Common myeloid progenitor, CD34-positive (primary cell): ENCODE data around the gene ARHGAP44.
A peak's percentile ranks its signal among the peaks of the same experiment; 100 is the strongest.

Experiments used
- CTCF ChIA-PET: fragments of 350-600 bp; sonication (Branson Sonifier 250); formaldehyde crosslinking; loops from one replicate; lab custom pipeline; 2021; ENCODE audit warnings: antibody characterized with exemption; lab: Charles Lee
- POLR2A ChIA-PET: fragments of 350-600 bp; sonication (Branson Sonifier 250); formaldehyde crosslinking; loops from one replicate; lab custom pipeline; 2021; ENCODE audit warnings: antibody characterized with exemption; lab: Charles Lee
- DNase-seq, 3 donors: peaks; one replicate each; pipeline versions ENCODE4 v3.0.0 to v3.0.0-alpha.2; 2013
- H3K27ac ChIP-seq, 2 experiments: 1 replicate in 1 of 2; 2 replicates in 1 of 2; pipeline ENCODE4 v1.7.0; 2013; ENCODE audit warnings: inconsistent platforms in 2 of 2, low read length in 2 of 2, mild to moderate bottlenecking in 2 of 2, low read depth in 1 of 2, moderate library complexity in 1 of 2; ENCODE audit not compliant: severe bottlenecking in 2 of 2, insufficient read depth in 1 of 2, poor library complexity in 1 of 2
- H3K27me3 ChIP-seq, 5 experiments: replicated peaks in 2 of 5; 1 replicate in 3 of 5; 2 replicates in 2 of 5; pipeline versions ENCODE4 v1.6.1 to v1.7.0; 2013; ENCODE audit warnings: low read length in 4 of 5, mild to moderate bottlenecking in 2 of 5, moderate library complexity in 2 of 5, inconsistent platforms in 1 of 5; ENCODE audit not compliant: insufficient read depth in 5 of 5, control insufficient read depth in 4 of 5
- H3K36me3 ChIP-seq, 4 experiments: 1 replicate in 2 of 4; 2 replicates in 2 of 4; pipeline versions ENCODE4 v1.6.1 to v1.7.0; 2013; ENCODE audit warnings: low read length in 3 of 4, control low read depth in 1 of 4, mild to moderate bottlenecking in 1 of 4; ENCODE audit not compliant: control insufficient read depth in 4 of 4, insufficient read depth in 4 of 4
- H3K4me1 ChIP-seq, 4 experiments: 1 replicate in 3 of 4; 2 replicates in 1 of 4; pipeline versions ENCODE4 v1.6.1 to v1.7.1; 2013; ENCODE audit warnings: low read length in 3 of 4, mild to moderate bottlenecking in 3 of 4, control low read depth in 1 of 4, inconsistent platforms in 1 of 4, moderate library complexity in 1 of 4; ENCODE audit not compliant: control insufficient read depth in 4 of 4, insufficient read depth in 4 of 4; ENCODE audit errors: control extremely low read depth in 1 of 4
- H3K4me3 ChIP-seq, 7 experiments: 1 replicate in 4 of 7; 2 replicates in 3 of 7; pipeline versions ENCODE4 v1.5.1 to v1.7.0; 2013; ENCODE audit warnings: mild to moderate bottlenecking in 7 of 7, low read length in 6 of 7, moderate library complexity in 6 of 7, inconsistent platforms in 2 of 7, low read depth in 2 of 7, control low read depth in 1 of 7; ENCODE audit not compliant: insufficient read depth in 4 of 7, control insufficient read depth in 1 of 7; ENCODE audit errors: extremely low read depth in 1 of 7
- H3K9me3 ChIP-seq, 5 experiments: 1 replicate in 4 of 5; 2 replicates in 1 of 5; pipeline versions ENCODE4 v1.6.1 to v1.7.1; 2013; ENCODE audit warnings: low read length in 4 of 5, mild to moderate bottlenecking in 2 of 5, inconsistent platforms in 1 of 5, low read depth in 1 of 5, moderate library complexity in 1 of 5; ENCODE audit not compliant: control insufficient read depth in 4 of 5, insufficient read depth in 2 of 5; ENCODE audit errors: control extremely low read depth in 1 of 5
- WGBS: methylation state at CpG from one replicate; pipeline ENCODE4 v1.1.5; 2013; ENCODE audit not compliant: insufficient coverage; 5-methylcytosine and 5-hydroxymethylcytosine counted together

ARHGAP44 gene

DNA sequence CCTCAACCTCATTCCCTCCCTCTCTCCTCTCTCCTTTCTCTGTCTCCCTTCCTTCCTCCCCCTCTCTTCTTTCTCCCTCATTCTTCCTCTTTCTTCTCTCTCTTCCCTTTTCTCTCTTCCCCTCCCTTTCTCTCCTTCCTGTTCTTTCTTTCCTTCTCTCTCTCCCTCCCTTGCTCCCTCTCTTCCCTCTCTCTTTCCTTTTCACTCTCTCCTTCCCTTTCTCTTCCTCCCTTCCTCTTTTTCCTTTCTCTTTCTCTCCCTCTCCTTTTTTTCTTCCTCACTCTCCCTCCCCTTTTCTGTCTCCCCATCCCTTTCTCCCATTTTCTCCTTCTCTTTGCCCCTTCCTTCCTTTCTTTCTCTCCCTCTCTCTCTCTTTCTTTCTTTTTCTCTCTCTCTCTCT is 236.4 kb downstream of the ARHGAP44 start:
- Histone ChIP-seq H3K4me3 (no peak overlapping the region), H3K36me3 (no peaks in the 10 kb centered on the region), H3K9me3 (no peaks in the 10 kb centered on the region), H3K27ac (no peak overlapping the region), H3K27me3 (no peaks in the 10 kb centered on the region), H3K4me1 (peaks cover 0 to 13% (median under 1%) of the 10 kb centered on the region in 4 experiments)
- POLR2A ChIA-PET: no interaction called here
- CTCF ChIA-PET: no interaction called here
- no peak for DNase-seq

DNA sequence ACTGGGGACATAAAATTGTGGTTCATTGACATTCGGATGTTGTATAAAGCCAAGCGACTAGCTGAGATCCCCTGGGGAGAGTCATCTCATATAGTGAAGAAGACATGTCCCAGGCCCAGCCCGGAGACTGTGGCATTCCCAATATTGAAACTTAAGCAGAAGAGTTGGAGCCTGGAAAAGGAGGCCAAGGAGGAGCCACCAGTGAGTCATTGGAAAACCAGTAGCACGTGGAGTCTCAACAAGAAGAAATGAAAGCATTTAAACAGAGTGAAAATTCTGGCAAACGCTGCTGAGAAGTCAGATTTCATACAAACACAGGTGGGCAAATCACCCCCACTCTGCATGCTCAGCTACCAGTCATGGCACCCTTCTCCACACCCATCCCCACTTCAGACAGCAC is 237.9 kb downstream of the ARHGAP44 start:
- H3K9me3 ChIP-seq: no peaks in the 10 kb centered on the region
- ChIA-PET POLR2A (no interaction called here), CTCF (interaction anchor here (5.9 kb wide), 1 partner anchor 7 kb away, joined by 57 read pairs; the partner anchor contains the start of gene ELAC2)
- H3K27ac ChIP-seq: no peak overlapping the region
- H3K27me3 ChIP-seq: no peaks in the 10 kb centered on the region
- WGBS: 99% methylated on average over 5 of the region's 5 CpGs
- H3K4me3 ChIP-seq: no peak overlapping the region
- peaks cover 0 to 13% (median 2%) of the 10 kb centered on the region in 4 experiments for H3K4me1 ChIP-seq
- no peaks in the 10 kb centered on the region for H3K36me3 ChIP-seq
- DNase-seq: no peak

DNA sequence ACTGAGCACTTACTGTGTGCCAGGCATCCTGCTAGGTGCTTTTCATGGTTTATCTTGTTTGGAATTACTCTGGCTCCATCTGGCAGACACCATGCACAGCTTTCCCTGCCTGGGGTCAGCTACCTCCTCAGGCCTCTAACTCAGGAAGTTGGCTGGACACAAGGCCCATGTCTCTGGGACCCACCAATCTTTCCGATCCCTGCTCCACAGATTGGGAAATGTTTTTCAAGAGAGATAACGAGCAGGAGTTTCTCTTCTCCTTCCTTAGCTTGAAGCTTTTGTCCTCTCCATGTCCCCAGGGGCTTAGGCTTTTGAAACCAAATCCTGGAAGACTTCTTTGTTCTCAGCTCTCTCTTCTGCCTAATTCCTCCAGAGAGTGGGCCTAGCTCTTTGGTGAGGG is 240.0 kb downstream of the ARHGAP44 start:
- no peak for DNase-seq
- no peaks in the 10 kb centered on the region for H3K9me3 ChIP-seq
- POLR2A ChIA-PET: no interaction called here
- no peaks in the 10 kb centered on the region for H3K27me3 ChIP-seq
- no peak overlapping the region for H3K27ac ChIP-seq
- H3K4me1 ChIP-seq: peaks cover 0 to 10% (median 3%) of the 10 kb centered on the region in 4 experiments
- CTCF ChIA-PET: interaction anchor here (0.9 to 5.9 kb wide), 5 partner anchors 9 to 20 kb away, joined by 3 to 57 read pairs (median 4); partner anchors contain the start of gene ELAC2
- no peak overlapping the region for H3K4me3 ChIP-seq
- H3K36me3 ChIP-seq: no peaks in the 10 kb centered on the region
- WGBS: 100% methylated on average over 2 of the region's 2 CpGs

DNA sequence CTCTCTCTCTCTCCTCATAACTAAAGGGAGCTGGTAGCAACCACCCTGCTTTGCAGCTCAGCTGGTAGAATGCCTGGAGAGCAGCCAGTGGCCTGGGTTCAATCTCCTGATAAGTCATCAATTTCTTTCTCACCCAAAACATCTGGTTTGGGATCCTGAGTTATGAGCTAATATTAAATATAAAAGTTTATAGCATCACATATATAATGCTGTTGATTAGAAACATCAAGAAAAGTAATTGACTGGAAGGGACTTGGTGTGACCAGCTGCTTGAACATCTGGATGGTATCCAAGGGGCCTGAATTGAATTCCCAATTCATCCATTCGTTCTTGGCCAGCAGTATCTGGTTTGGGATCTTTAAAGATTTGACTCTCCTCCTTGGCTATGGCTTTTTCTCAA is 240.8 kb downstream of the ARHGAP44 start:
- WGBS: no CpG with 5 or more reads among the region's 1 CpG
- peaks cover 0 to 3% (median 0%) of the 10 kb centered on the region in 5 experiments for H3K9me3 ChIP-seq
- H3K36me3 ChIP-seq: no peaks in the 10 kb centered on the region
- ChIA-PET POLR2A (no interaction called here), CTCF (interaction anchor here (0.7 to 5.9 kb wide), 9 partner anchors 8 to 28 kb away, joined by 3 to 57 read pairs (median 4); partner anchors contain the start of gene ELAC2)
- no peak for DNase-seq
- no peak overlapping the region for H3K27ac ChIP-seq
- H3K4me3 ChIP-seq: no peak overlapping the region
- no peaks in the 10 kb centered on the region for H3K27me3 ChIP-seq
- H3K4me1 ChIP-seq: peaks cover 0 to 7% (median 3%) of the 10 kb centered on the region in 4 experiments

DNA sequence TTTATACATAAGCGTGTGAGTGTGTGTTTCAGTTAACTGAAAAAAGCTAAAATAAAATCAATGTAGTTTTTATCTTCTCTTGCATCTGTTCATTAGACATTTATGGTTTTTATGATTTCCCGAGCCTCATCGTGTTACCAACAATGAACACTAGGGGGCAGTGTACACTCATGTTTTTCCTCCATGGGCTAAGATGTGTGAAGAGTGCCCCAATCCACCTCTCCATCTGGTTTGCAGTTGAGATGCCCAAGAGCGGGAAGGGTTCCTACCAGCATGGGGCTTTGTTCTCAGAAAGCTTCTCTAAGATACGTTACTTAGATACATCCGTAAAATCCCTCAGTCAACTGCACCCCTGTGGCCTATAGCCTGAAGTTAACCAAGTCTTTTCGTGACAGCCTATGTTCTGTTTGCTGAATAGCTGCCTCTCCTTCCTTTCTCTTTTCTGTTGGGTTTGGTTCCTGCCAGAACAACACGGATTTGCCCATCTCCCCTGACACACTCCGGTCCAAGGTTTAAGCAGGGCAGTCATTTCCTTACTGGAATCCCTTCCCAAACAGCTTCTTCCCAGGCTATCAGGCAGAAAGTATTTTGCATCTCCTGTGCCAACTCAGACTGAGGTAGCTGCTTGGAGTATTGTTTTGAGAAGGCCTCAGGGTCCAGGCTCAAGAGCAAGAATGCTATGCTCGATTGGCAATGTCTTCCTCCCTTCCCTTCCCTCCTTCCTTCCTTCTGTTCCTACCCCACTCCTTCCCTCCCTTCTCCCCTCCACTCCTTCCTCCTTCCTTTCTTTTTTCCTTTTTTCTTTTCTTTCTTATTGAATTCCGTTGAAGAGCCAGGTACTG is 241.4 kb downstream of the ARHGAP44 start:
- H3K9me3 ChIP-seq: peaks cover 0 to 7% (median 2%) of the 10 kb centered on the region in 5 experiments
- ChIA-PET CTCF (interaction anchor here (0.7 to 5.9 kb wide), 8 partner anchors 11 to 27 kb away, joined by 3 to 57 read pairs (median 4); partner anchors contain the start of gene ELAC2), POLR2A (no interaction called here)
- H3K27ac ChIP-seq: no peak overlapping the region
- WGBS: 69% methylated on average over 9 of the region's 11 CpGs
- peak; percentile 68 to 90 (median 87) for DNase-seq
- H3K4me3 ChIP-seq: no peak overlapping the region
- peaks cover 0 to 7% (median 3%) of the 10 kb centered on the region in 4 experiments for H3K4me1 ChIP-seq
- no peaks in the 10 kb centered on the region for H3K27me3 ChIP-seq
- no peaks in the 10 kb centered on the region for H3K36me3 ChIP-seq

DNA sequence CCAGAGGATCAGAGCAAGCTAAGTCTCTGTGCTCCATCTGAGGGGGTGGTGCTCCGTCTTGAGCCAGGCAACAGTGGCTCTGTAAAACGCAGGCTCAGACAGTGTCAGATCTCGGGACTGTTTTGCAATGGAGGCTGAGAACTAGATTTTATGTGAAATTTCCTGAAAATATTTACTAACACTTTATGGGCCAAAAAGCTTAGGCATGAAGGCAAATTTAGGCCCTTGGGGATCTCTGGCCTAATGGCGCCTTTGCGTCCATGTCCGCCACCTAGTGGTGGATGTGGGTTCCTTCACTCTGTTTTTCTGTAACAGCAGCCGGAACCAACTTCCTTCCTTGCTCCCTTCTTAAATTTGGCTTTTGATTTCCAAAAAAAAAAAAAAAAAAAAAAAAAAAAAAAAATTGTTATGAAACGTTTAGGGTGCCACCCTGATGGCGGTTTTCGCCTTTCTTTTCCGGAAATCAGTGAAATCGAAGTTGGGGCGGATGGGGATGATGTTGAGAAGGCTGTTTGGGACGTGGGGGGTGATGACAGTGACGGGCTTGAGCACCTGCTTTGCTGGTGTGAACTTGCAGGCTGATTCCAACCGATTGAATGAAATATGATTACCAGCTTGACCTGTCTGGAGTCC is 242.5 kb downstream of the ARHGAP44 start:
- H3K9me3 ChIP-seq: peaks cover 0 to 18% (median 7%) of the 10 kb centered on the region in 5 experiments
- no peaks in the 10 kb centered on the region for H3K27me3 ChIP-seq
- DNase-seq: peak; percentile 58 to 77 (median 75)
- peak overlapping the region in 2 of 7 experiments; percentile 25 to 54 for H3K4me3 ChIP-seq
- CTCF ChIA-PET: interaction anchor here (1.0 to 5.9 kb wide), 6 partner anchors 9 to 27 kb away, joined by 3 to 57 read pairs (median 4); partner anchors contain the start of gene ELAC2
- 30% methylated on average over 13 of the region's 16 CpGs for WGBS
- no peak overlapping the region for H3K27ac ChIP-seq
- H3K4me1 ChIP-seq: peaks cover 0 to 7% (median 3%) of the 10 kb centered on the region in 4 experiments
- POLR2A ChIA-PET: no interaction called here
- H3K36me3 ChIP-seq: no peaks in the 10 kb centered on the region
